ENCODE results near the gene FXYD1. TPM values are rescaled to one million over a fixed set of nuclear protein-coding genes. Genes with fewer than 3 reads are reported as not detected.

Gene FXYD1
- total and polyA plus RNA-seq, 2 of the 8 experiments (the other 6 are each of a cell fraction or from before 2014, with no cell fraction given): 1.6 to 8.1 TPM

DNA sequence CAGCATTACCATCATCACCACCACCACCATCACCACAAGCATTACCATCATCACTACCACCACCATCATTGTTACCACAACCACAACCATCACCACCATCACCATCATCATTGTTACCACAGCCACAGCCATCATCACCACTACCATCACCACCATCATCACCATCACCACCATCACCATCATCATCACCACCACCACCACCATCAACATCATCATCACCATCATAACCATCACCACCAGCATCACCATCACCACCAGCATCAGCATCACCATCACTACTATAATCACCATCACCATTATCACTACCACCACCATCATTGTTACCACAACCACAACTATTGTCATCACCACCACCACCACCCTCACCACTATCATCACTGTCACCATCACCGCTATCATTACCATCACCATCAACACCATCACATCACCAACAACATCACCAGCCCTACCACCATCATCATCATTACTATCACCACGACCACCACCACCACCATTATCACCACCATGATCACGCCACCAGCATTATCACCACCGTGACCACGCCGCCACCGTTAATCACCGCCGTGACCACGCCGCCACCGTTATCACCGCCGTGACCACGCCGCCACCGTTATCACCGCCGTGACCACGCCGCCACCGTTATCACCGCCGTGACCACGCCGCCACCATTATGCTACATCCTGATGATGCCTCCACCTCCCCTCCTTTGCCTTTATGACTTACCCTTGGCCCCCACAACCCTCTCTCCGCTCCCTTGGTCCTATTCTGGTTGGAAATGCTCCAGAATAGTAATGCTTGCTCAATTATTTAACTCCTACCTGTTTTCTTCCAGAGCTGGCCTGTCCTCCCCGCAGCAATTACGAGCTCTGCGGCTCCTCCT is 33.0 kb upstream of the FXYD1 start:
- Histone ChIP-seq H3K23me2 (ENCODE audit: low read depth, low read length) (peaks cover 7% of the 10 kb centered on the region; the same call in 1 of the 2 replicates), H3K14ac (ENCODE audit: insufficient read length) (no peak overlapping the region), H3K79me2 (ENCODE audit: control insufficient read depth in 1 of 2, insufficient read depth in 2 of 2, low read length in 2 of 2) (no peaks in the 10 kb centered on the region), H3K4me3 (ENCODE audit: extremely low read depth in 1 of 4, insufficient read depth in 2 of 4, low read depth in 3 of 4, low read length in 4 of 4) (no peak overlapping the region), H2AFZ (ENCODE audit: low read length) (no peak overlapping the region), H3K18ac (ENCODE audit: extremely low read depth, low read length) (no peak overlapping the region), H3K9ac (replicated peaks in 1 of 4; ENCODE audit: extremely low read depth in 1 of 4, low read depth in 3 of 4, low read length in 3 of 4) (no peak overlapping the region), H3K27me3 (replicated peaks in 1 of 4; ENCODE audit: control insufficient read depth in 3 of 4, extremely low read depth in 1 of 4, insufficient read depth in 3 of 4, low read length in 3 of 4) (no peaks in the 10 kb centered on the region; a peak in 1 of 7 replicates), H4K91ac (replicated peaks; ENCODE audit: insufficient read length, low read length) (no peak overlapping the region), H3K9me3 (ENCODE audit: insufficient read depth in 2 of 2, low read depth in 1 of 2, low read length in 1 of 2) (no peaks in the 10 kb centered on the region), H4K5ac (ENCODE audit: insufficient read length, low read depth, low read length) (no peak overlapping the region), H4K8ac (ENCODE audit: extremely low read depth, insufficient read depth, low read length) (no peak overlapping the region; the same call in 1 of the 2 replicates), H3K79me1 (ENCODE audit: low read depth, low read length) (no peaks in the 10 kb centered on the region), H3K23ac (ENCODE audit: insufficient read length) (no peak overlapping the region), H2BK12ac (ENCODE audit: low read depth, low read length) (peak overlapping the region; percentile 60; the same call in 1 of the 2 replicates), H2AK5ac (ENCODE audit: low read depth, low read length) (peak overlapping the region; percentile 95), H3K56ac (replicated peaks; ENCODE audit: insufficient read length, low read depth, low read length) (peak overlapping the region; percentile 69), H2BK20ac (ENCODE audit: low read length) (no peak overlapping the region), H2BK5ac (ENCODE audit: low read depth, low read length) (peak overlapping the region; percentile 66; the same call in 1 of the 2 replicates), H2BK15ac (ENCODE audit: low read length) (no peak overlapping the region), H2BK120ac (replicated peaks; ENCODE audit: low read depth, low read length) (no peak overlapping the region), H3K36me3 (ENCODE audit: control insufficient read depth in 2 of 4, insufficient read depth in 4 of 4, low read length in 3 of 4) (no peaks in the 10 kb centered on the region), H3K4me2 (ENCODE audit: insufficient read depth in 1 of 2, low read depth in 2 of 2, low read length in 2 of 2) (no peak overlapping the region), H3K27ac (ENCODE audit: low read depth, low read length) (no peak overlapping the region), H3K4ac (replicated peaks; ENCODE audit: insufficient read length, low read depth, low read length) (no peak overlapping the region), H4K20me1 (replicated peaks in 1 of 2; ENCODE audit: control insufficient read depth in 1 of 2, insufficient read depth in 2 of 2, low read length in 2 of 2) (peaks cover 0 to 7% of the 10 kb centered on the region in 2 experiments), H3K4me1 (replicated peaks in 1 of 4; ENCODE audit: control insufficient read depth in 3 of 4, insufficient read depth in 4 of 4, low read length in 3 of 4) (peaks cover 0 to 5% (median 1%) of the 10 kb centered on the region in 4 experiments; a peak in 3 of 7 replicates)
- FAIRE-seq: no peak
- WGBS, 2 experiments (ENCODE audit: extremely low coverage in 1 of 2, insufficient coverage in 1 of 2, insufficient read length in 1 of 2, insufficient replicate concordance in 2 of 2, low coverage in 1 of 2, low lambda C conversion rate in 2 of 2, missing lambda C conversion rate in 1 of 2): 73% methylated on average over 15 of the region's 30 CpGs; no CpG with 5 or more reads in 1 of the 2 experiments
- DNase-seq (ENCODE audit: low read depth in 1 of 2, low spot score in 2 of 2): no peak
- ChIA-PET CTCF (ENCODE audit: partially characterized antibody) (interaction anchor here (1.0 to 1.7 kb wide), 3 partner anchors 10 to 61 kb away, joined by 5 to 7 read pairs (median 5); partner anchors contain the start of genes FXYD3 and LGI4), POLR2A (ENCODE audit: partially characterized antibody) (interaction anchor here (0.7 to 1.7 kb wide), 3 partner anchors 8 to 18 kb away, joined by 3 to 4 read pairs (median 3); no protein-coding TSS in a partner anchor)
- TF ChIP-seq SUZ12 (IDR thresholded peaks at IDR 0.05; ENCODE audit: low read length) (no peak), RFX5 (IDR thresholded peaks at IDR 0.05; ENCODE audit: borderline replicate concordance, low read depth, low read length) (no peak), SRF (IDR thresholded peaks at IDR 0.05; ENCODE audit: low read depth, low read length) (no peak), TAF7 (optimal IDR thresholded peaks at IDR 0.05; ENCODE audit: borderline replicate concordance, low read depth, low read length) (no peak), KDM5A (IDR thresholded peaks at IDR 0.05; ENCODE audit: low read length) (no peak), MAFK (IDR thresholded peaks at IDR 0.05; ENCODE audit: low read depth, low read length) (no peak), CBX8 (IDR thresholded peaks at IDR 0.05; ENCODE audit: borderline replicate concordance, low read depth, low read length) (no peak)

Data from H1 (cell line).